Neural progenitor cell (in vitro differentiated cells): ENCODE data around the gene TMEM248. TPM values are rescaled to one million over a fixed set of nuclear protein-coding genes. Genes with fewer than 3 reads are reported as not detected.

Experiments used
- DNase-seq: peaks from one replicate; pipeline ENCODE4 v3.0.0-alpha.2; 2016; ENCODE audit warnings: low spot score
- H2AFZ ChIP-seq: fragments of 200-600 bp; sonication (generic); replicated peaks from 2 replicates; pipeline ENCODE4 v1.6.1; 2016; ENCODE audit warnings: antibody characterized with exemption
- H3F3A ChIP-seq: fragments of 200-600 bp; sonication (generic); 2 replicates; pipeline ENCODE4 v1.6.1; 2016; ENCODE audit warnings: antibody characterized with exemption, low read depth
- H3K27ac ChIP-seq: fragments of 200-600 bp; sonication (generic); 2 replicates; pipeline ENCODE4 v1.5.1; 2016; ENCODE audit warnings: mild to moderate bottlenecking
- H3K27me3 ChIP-seq: fragments of 200-600 bp; sonication (generic); 2 replicates; pipeline ENCODE4 v1.6.1; 2016; ENCODE audit warnings: mild to moderate bottlenecking, moderate library complexity
- H3K36me3 ChIP-seq: fragments of 200-600 bp; sonication (generic); 2 replicates; pipeline ENCODE4 v1.5.1; 2016
- H3K4me1 ChIP-seq: fragments of 200-600 bp; sonication (generic); 2 replicates; pipeline ENCODE4 v1.6.1; 2016; ENCODE audit warnings: mixed run types
- H3K4me2 ChIP-seq: fragments of 200-600 bp; sonication (generic); 2 replicates; pipeline ENCODE4 v1.6.1; 2016
- H3K4me3 ChIP-seq: fragments of 200-600 bp; sonication (generic); 2 replicates; pipeline ENCODE4 v1.5.1; 2016
- H3K79me2 ChIP-seq: fragments of 200-600 bp; sonication (generic); 2 replicates; pipeline ENCODE4 v1.6.1; 2016; ENCODE audit warnings: low read depth
- H3K9ac ChIP-seq: fragments of 200-600 bp; sonication (generic); 2 replicates; pipeline ENCODE4 v1.6.1; 2016
- H3K9me3 ChIP-seq: fragments of 200-600 bp; sonication (generic); 2 replicates; pipeline ENCODE4 v1.5.1; 2016; ENCODE audit warnings: low read depth
- H4K20me1 ChIP-seq: fragments of 200-600 bp; sonication (generic); 2 replicates; pipeline ENCODE4 v1.6.1; 2016; ENCODE audit warnings: low read depth
- H3K27ac Mint-ChIP-seq: 3 replicates; pipeline ENCODE4 v1.8.0; 2021; ENCODE audit warnings: mixed read lengths
- H3K27me3 Mint-ChIP-seq: 2 replicates; pipeline ENCODE4 v1.8.0; 2022; ENCODE audit warnings: low read depth, mild to moderate bottlenecking, inconsistent platforms, moderate library complexity, mixed read lengths; ENCODE audit not compliant: insufficient read depth
- H3K36me3 Mint-ChIP-seq: 3 replicates; pipeline ENCODE4 v1.8.0; 2021; ENCODE audit warnings: mixed read lengths
- H3K4me1 Mint-ChIP-seq: 3 replicates; pipeline ENCODE4 v1.8.0; 2021; ENCODE audit warnings: mixed read lengths
- H3K4me3 Mint-ChIP-seq: 3 replicates; pipeline ENCODE4 v1.8.0; 2021; ENCODE audit warnings: mild to moderate bottlenecking, moderate library complexity, mixed read lengths
- H3K9me3 Mint-ChIP-seq: 3 replicates; pipeline ENCODE4 v1.8.0; 2020; ENCODE audit warnings: mixed read lengths
- EZH2 ChIP-seq: fragments of 200-600 bp; sonication (generic); IDR thresholded peaks from 2 replicates; pipeline ENCODE4 v1.6.1; 2017; ENCODE audit warnings: antibody characterized with exemption, mild to moderate bottlenecking, moderate library complexity
- EZH2phosphoT487 ChIP-seq: fragments of 200-600 bp; sonication (generic); IDR thresholded peaks from 2 replicates; pipeline ENCODE4 v1.6.1; 2017; ENCODE audit warnings: antibody characterized with exemption
- total RNA-seq: library from RNA; depleted of rRNA; stranded (reverse); fragments of >200 nt; gene quantifications from 2 replicates; pipeline ENCODE4 v1.2.3, GENCODE V29; 2015; ENCODE audit warnings: low replicate concordance
- TF ChIP-seq, protein P1 (sequence below): fragments of 200-600 bp; sonication (generic); IDR thresholded peaks from 2 replicates; pipeline ENCODE4 v1.5.1; 2017; ENCODE audit warnings: antibody characterized with exemption, mild to moderate bottlenecking

Gene TMEM248
- total RNA-seq, 1 donor from 2014 or later, result 59.9 TPM

DNA sequence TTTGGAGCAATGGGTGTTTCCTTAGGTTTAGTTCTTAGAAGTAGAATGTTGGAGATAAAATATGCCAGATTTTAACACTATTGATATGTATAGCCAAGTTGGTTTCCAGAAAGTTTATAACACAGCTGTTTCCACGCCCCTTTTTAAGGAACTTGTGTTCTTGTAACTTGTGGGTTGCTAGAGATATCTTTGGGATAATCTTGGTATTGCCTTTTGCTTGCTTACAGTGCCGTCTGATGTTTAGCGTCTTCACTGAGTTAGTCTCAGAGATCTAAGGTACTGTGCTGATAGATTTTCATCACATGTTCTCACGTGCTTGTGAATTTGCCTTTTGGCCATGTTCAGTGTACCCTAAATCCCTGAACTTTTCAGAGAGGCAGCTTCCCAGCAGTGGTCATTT is 12.4 kb downstream of the TMEM248 start:
- TF ChIP-seq EZH2 (no peak), EZH2phosphoT487 (no peak)
- TF ChIP-seq, protein P1, sequence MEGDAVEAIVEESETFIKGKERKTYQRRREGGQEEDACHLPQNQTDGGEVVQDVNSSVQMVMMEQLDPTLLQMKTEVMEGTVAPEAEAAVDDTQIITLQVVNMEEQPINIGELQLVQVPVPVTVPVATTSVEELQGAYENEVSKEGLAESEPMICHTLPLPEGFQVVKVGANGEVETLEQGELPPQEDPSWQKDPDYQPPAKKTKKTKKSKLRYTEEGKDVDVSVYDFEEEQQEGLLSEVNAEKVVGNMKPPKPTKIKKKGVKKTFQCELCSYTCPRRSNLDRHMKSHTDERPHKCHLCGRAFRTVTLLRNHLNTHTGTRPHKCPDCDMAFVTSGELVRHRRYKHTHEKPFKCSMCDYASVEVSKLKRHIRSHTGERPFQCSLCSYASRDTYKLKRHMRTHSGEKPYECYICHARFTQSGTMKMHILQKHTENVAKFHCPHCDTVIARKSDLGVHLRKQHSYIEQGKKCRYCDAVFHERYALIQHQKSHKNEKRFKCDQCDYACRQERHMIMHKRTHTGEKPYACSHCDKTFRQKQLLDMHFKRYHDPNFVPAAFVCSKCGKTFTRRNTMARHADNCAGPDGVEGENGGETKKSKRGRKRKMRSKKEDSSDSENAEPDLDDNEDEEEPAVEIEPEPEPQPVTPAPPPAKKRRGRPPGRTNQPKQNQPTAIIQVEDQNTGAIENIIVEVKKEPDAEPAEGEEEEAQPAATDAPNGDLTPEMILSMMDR, result no peak
- no peaks in the 10 kb centered on the region for H3K9me3 ChIP-seq
- H3K4me1 Mint-ChIP-seq, result peaks cover 9% of the 10 kb centered on the region
- H3K9me3 Mint-ChIP-seq, result peaks cover 6% of the 10 kb centered on the region
- H3K27me3 Mint-ChIP-seq, result peaks cover 4% of the 10 kb centered on the region
- H3F3A ChIP-seq, result no peaks in the 10 kb centered on the region
- H3K27me3 ChIP-seq, result no peaks in the 10 kb centered on the region
- no peaks in the 10 kb centered on the region for H3K36me3 ChIP-seq
- no peak overlapping the region for H3K27ac ChIP-seq
- no peak overlapping the region for H3K9ac ChIP-seq
- no peak overlapping the region for H3K27ac Mint-ChIP-seq
- no peak overlapping the region for H2AFZ ChIP-seq
- peaks cover 5% of the 10 kb centered on the region for H3K4me1 ChIP-seq
- H4K20me1 ChIP-seq, result peaks cover 18% of the 10 kb centered on the region
- no peak overlapping the region for H3K4me2 ChIP-seq
- no peak for DNase-seq
- H3K4me3 Mint-ChIP-seq, result no peak overlapping the region
- H3K4me3 ChIP-seq, result no peak overlapping the region
- peaks cover 28% of the 10 kb centered on the region for H3K36me3 Mint-ChIP-seq
- peaks cover 100% of the 10 kb centered on the region for H3K79me2 ChIP-seq

DNA sequence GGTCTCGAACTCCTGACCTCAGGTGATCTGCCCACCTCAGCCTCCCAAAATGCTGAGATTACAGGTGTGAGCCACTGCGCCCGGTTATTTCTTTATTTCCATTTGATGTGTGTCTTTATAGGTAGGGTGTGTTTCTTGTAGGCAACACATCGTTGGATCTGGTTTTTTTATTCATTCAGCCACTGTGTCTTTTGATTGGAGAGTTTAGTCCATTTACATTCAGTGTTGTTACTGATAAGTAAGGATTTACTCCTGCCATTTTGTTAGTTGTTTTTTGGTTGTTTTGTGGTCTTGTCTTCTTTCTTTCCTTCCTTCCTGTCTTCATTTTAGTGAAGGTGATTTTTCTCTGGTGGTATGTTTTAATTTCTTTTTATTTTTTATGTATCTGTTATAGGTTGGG is 16.9 kb downstream of the TMEM248 start:
- Histone ChIP-seq H3K4me1 (no peaks in the 10 kb centered on the region), H2AFZ (no peak overlapping the region), H3K4me3 (no peak overlapping the region), H3K27me3 (no peaks in the 10 kb centered on the region), H4K20me1 (peaks cover 23% of the 10 kb centered on the region), H3K9me3 (no peaks in the 10 kb centered on the region), H3K27ac (no peak overlapping the region), H3K9ac (no peak overlapping the region), H3K79me2 (peaks cover 78% of the 10 kb centered on the region), H3F3A (no peaks in the 10 kb centered on the region), H3K4me2 (no peak overlapping the region), H3K36me3 (peaks cover 6% of the 10 kb centered on the region)
- Mint-ChIP-seq H3K9me3 (peaks cover 6% of the 10 kb centered on the region), H3K4me1 (no peaks in the 10 kb centered on the region), H3K27ac (no peak overlapping the region), H3K36me3 (peaks cover 26% of the 10 kb centered on the region), H3K4me3 (no peak overlapping the region), H3K27me3 (peaks cover 3% of the 10 kb centered on the region)
- DNase-seq, result no peak
- TF ChIP-seq EZH2phosphoT487 (no peak), EZH2 (no peak)
- TF ChIP-seq, protein P1, result no peak

DNA sequence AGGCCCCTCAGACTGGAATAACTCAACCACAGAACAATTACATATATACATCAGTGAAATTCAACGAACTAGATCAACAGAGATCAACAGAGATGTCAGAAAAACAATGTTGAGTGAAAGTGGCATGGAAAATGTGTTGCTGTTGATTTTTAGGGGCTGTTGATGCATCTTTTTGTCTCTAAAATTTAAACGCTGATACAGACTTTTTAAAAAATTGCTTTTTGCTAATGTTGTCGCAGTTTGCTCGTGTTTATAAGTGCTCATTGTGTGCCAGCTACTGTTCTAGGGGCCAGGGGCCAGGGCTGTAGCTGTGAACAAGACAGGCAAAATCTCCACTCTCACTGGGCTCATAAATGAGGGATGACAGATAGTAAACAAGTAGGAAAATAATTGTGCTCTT is 18.3 kb downstream of the TMEM248 start:
- H3K36me3 ChIP-seq, result peaks cover 6% of the 10 kb centered on the region
- peaks cover 29% of the 10 kb centered on the region for H3K36me3 Mint-ChIP-seq
- no peak overlapping the region for H3K4me3 ChIP-seq
- H2AFZ ChIP-seq, result no peak overlapping the region
- H3K4me1 Mint-ChIP-seq, result no peaks in the 10 kb centered on the region
- no peak overlapping the region for H3K9ac ChIP-seq
- H3K27me3 ChIP-seq, result no peaks in the 10 kb centered on the region
- H3K4me3 Mint-ChIP-seq, result no peak overlapping the region
- peaks cover 64% of the 10 kb centered on the region for H3K79me2 ChIP-seq
- TF ChIP-seq EZH2phosphoT487 (no peak), EZH2 (no peak)
- TF ChIP-seq, protein P1, result no peak
- peaks cover 6% of the 10 kb centered on the region for H3K9me3 Mint-ChIP-seq
- no peak for DNase-seq
- H4K20me1 ChIP-seq, result peaks cover 23% of the 10 kb centered on the region
- H3K27ac Mint-ChIP-seq, result peak overlapping the region; percentile 2
- peaks cover 2% of the 10 kb centered on the region for H3K27me3 Mint-ChIP-seq
- no peak overlapping the region for H3K4me2 ChIP-seq
- no peaks in the 10 kb centered on the region for H3F3A ChIP-seq
- no peaks in the 10 kb centered on the region for H3K9me3 ChIP-seq
- H3K4me1 ChIP-seq, result no peaks in the 10 kb centered on the region
- no peak overlapping the region for H3K27ac ChIP-seq
